SKM-1 (cell line): ENCODE data around the gene TMEFF2.
"Not testable (repeated sequence)": the region's sequence is repeated elsewhere in the genome, so short reads cannot be mapped to it uniquely, and the experiment has no call there.

Experiments used
- DNase-seq: peaks from one replicate; lab custom pipeline; 2025; ENCODE audit not compliant: unreplicated experiment; lab: John Stamatoyannopoulos, UW

The TMEFF2 gene

GRCh38 chr2:191936882-191937405, 257.8 kb downstream of the TMEFF2 start:
- DNase-seq: no peak

- DNase-seq: no peak
Measured at GRCh38 chr2:191935247-191935646, 259.5 kb downstream of the TMEFF2 start.

DNA sequence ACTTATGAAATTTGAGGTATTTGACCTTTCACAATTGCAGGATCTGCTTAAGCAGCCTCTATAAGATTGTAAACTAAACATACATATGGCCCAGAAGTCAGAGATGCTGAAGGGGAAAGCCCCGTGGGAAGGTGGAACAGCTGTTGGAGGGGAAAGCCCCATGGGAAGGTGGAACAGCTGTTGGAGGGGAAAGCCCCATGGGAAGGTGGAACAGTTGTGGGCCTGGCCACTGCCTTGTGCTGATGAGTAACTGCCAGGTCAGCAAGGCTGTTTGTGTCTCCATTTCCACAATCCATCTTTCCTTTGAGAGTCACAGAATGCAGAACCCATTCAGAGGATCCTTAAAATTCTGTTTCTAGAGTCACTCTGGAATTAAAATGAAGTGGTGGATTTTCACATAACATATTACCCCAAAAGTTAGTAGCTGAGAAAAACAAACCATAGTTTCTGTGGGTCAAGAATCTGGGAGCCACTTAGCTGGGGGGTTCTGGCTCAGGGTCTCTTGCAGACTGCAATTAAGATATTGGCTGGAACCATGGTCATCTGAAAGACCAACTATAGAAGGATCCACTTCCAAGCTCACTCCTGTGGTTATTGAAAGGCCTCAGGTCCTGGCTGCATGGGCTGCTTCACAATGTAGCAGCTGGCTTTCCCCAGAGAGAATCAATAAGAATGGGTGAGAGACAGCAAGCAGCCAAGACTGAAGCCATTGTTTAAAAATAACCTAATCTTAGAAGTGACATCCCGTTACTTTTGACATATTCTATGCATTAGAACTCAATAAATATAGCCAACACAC, 261.2 kb downstream of the TMEFF2 start:
- no peak for DNase-seq

GRCh38 chr2:191932286-191932685, 262.4 kb downstream of the TMEFF2 start:
- no peak for DNase-seq

DNA sequence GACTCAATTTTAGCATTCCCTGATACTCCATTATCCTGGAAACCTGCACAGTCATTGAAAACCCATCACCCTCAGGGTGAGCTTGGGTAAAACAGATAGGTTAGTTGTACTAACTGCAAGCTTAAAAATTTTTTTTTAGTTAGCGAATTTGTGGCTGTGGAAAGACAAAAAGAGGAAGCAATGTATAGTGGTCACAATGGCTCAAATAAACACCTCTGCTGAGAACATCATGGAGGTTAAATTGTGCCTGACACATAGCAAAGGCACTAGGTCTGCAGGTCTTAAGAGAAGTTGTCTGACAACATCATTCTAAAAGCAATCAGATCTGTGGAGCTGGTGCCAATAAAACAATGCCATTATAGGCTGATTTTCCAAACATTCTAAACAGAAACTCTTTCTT, 263.4 kb downstream of the TMEFF2 start:
- DNase-seq: no peak

GRCh38 chr2:191930205-191930604, 264.5 kb downstream of the TMEFF2 start:
- DNase-seq: no peak

GRCh38 chr2:191929288-191929687, 265.4 kb downstream of the TMEFF2 start:
- no peak for DNase-seq

GRCh38 chr2:191927991-191928390, 266.7 kb downstream of the TMEFF2 start:
- DNase-seq: no peak

- no peak for DNase-seq
Measured at GRCh38 chr2:191927319-191927867, 267.3 kb downstream of the TMEFF2 start.

DNA sequence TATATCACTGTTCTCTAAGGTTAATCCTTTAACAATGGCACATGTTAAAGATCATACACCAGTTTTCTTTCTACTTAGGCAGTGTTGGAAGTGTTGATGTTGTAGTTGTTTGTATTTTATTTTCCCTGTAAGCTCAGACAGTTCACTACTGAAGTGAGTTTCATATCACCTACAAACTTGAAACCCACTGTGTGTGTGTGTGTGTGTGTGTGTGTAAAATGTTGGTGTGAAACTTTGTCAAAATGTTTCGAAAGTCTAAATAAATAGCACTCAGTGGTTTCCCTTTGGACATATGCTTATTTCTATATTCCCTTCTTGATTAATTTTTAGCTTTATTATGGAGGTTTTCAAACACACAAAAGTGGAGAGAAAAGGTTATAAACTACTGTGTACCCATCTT, 268.1 kb downstream of the TMEFF2 start:
- DNase-seq: no peak

DNA sequence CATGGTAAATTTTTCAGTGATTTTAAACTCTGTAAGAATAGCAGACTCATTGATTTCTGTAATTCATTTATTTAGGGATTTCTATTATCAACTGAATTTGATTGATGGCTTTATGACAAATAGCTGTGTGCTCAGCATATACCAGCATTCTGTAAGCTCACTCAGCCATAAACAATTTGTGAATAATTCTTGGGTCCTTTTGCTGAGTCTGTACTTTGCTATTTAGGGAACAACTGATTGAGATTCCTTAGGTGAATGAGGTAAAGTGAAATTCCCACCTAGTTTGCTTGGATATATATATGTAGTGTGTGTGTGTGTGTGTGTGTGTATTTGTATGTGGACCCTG, 271.1 kb downstream of the TMEFF2 start:
- no peak for DNase-seq

DNA sequence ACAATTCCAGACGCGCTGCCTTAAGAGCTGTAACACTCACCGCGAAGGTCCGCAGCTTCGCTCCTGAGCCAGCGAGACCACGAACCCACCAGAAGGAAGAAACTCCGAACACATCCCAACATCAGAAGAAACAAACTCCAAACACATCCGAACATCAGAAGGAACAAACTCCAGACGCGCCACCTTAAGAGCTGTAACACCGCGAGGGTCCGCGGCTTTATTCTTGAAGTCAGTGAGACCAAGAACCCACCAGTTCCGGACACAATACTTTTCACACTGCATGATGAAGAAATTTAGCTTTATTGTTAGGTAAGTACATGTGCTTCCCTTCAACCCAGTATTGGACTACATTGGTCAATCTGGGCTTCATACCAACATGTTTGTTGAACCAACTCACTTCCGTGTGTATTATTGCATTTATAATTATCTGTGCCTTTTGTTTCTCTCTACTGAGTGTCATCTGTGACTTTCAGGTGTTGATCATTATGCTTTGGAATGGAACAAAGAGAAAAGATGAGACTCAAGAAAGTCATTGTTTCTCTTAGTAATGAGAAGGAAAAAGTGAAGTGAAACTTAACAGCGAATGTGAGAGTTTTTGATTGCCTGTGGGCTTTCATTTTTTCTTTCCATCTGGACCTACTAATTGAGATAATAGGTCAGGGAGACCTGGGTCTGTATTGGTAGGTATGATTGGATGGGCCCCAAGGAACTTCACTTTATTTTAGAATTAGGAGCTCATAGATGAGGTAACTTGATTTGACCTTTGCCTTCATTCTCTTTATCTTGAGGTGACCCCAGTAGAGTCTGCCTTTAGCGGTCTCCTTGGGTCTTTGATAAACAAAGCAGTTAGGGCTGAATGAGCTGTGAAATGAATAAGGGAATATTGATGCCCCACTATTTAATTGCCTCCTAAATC, 271.7 kb downstream of the TMEFF2 start:
- DNase-seq: no peak

DNA sequence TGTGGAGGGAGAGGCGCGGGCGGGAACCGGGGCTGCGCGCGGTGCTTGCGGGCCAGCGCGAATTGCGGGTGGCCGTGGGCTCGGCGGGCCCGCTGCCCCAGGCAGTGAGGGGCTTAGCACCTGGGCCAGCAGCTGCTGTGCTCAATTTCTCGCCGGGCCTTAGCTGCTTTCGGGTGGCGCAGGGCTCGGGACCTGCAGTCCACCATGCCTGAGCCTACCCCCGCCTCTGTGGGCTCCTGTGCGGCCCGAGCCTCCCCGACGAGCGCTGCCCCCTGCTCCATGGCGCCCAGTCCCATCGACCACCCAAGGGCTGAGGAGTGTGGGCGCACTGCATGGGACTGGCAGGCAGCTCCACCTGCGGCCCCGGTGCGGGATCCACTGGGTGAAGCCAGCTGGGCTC, 273.1 kb downstream of the TMEFF2 start:
- not testable (repeated sequence) for DNase-seq

DNA sequence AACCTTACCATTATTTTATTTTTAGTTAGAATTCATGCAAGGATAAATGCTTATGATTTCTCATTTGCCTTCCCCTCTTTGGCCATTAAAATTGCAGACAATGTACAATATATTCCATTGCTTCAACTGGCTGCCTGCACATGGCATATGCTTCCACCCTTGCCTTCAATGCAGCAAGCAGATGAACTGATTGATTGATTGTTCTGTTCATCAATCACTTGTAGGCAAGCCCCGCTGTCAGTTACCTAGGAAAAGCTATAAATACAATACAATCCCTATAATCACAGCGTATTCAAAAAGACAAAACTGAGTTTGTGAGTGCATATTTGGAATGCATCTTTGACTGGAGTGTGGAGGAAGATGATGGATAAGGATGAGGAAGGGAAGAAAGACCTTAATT, 274.2 kb downstream of the TMEFF2 start:
- DNase-seq: no peak

- no peak for DNase-seq
Measured at GRCh38 chr2:191917967-191918651, 276.6 kb downstream of the TMEFF2 start.

- DNase-seq: no peak
Measured at GRCh38 chr2:191917430-191917881, 277.3 kb downstream of the TMEFF2 start.

GRCh38 chr2:191916826-191917225, 277.9 kb downstream of the TMEFF2 start:
- DNase-seq: no peak

DNA sequence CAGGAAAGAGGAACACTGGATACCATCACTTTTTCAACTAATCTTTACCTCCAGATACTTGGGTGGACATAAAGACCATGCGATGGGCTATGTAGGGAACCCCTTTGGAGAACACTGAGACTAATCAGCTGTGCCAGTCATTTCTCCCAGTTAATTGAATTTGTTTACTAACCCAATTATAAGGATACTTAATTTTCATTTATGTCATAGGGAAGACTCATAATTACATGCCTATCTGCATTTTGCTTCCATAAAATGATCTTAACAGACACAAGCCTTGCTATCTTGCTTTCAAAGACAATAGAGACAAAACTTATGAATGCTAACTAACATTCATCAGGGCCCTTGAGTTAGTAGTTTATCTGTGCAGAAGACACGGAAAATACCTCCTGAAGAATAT, 279.0 kb downstream of the TMEFF2 start:
- no peak for DNase-seq

DNA sequence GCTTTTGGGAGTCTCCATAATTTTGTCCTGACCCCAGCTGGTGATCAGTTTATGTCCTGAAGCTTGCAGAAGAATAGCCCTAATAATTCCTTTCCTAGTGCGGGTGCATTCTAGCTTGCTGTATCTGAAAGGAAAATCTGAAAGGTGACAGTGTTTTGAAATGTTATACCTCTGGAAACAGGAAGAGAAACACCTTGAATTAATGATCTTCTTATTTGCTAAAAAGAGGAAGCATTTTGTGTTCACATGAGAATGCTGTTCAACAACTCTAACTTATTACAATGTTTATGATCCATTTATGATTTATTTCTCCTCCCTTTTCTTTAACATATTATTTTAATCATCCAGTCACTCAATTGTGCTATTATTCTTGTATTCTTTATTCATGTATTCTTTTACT, 280.9 kb downstream of the TMEFF2 start:
- no peak for DNase-seq

DNA sequence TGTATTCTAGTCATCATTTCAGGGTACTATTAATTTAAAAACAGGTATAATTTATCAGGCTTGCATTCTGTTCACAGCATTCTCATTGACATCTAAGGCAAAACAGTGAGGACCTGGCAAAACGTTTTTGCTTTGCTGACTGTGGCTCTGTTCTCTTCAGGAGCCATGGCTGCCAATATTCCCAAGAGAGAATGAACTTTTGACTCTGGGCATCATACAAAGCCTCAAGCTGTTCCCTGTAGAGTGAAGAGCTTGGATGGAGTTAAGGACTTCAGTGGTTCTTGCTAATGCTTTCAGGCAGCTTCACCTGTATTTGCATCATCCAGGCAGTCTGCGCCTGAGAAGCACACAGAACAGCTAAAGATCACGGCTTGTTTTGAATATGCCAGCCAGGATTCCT, 282.0 kb downstream of the TMEFF2 start:
- no peak for DNase-seq

- DNase-seq: no peak
Measured at GRCh38 chr2:191910518-191910917, 284.2 kb downstream of the TMEFF2 start.
